GM20431 (cell line): Measurements from ENCODE around the gene DNAH2.

Experiments
- in situ Hi-C: fragments of 300-500 bp; cut with MseI, MboI; formaldehyde crosslinking; loops from one replicate; pipeline ENCODE4 v1.15.0; 2020; ENCODE audit warnings: low sequenced_read_pairs; ENCODE audit not compliant: unreplicated experiment

The DNAH2 gene

GRCh38 chr17:7701681-7702080 lies 15.9 kb upstream of the DNAH2 start:
- in situ Hi-C loops = no loop called here

GRCh38 chr17:7702776-7703175 lies 14.8 kb upstream of the DNAH2 start:
- in situ Hi-C loops = no loop called here

GRCh38 chr17:7703584-7704479 lies 13.7 kb upstream of the DNAH2 start:
- in situ Hi-C loops = no loop called here

- in situ Hi-C loops = no loop called here
These were observed 12.8 kb upstream of the DNAH2 start, which contains the start of gene EFNB3 for GRCh38 chr17:7704601-7705268. TSS of gene EFNB3 (plus strand) at chr17:7705202. CDS start at chr17:7705599, 397 bp downstream.

GRCh38 chr17:7705269-7706255 lies 12.0 kb upstream of the DNAH2 start:
- in situ Hi-C loops = no loop called here

GRCh38 chr17:7706631-7707354 lies 10.8 kb upstream of the DNAH2 start:
- in situ Hi-C loops = no loop called here

GRCh38 chr17:7707446-7707845 lies 10.1 kb upstream of the DNAH2 start:
- in situ Hi-C loops = no loop called here

- in situ Hi-C loops = no loop called here
These were observed 9.4 kb upstream of the DNAH2 start for GRCh38 chr17:7707858-7708750.

- in situ Hi-C loops = no loop called here
These were observed 8.5 kb upstream of the DNAH2 start for GRCh38 chr17:7709031-7709430.

- in situ Hi-C loops = no loop called here
These were observed 7.2 kb upstream of the DNAH2 start for GRCh38 chr17:7710301-7710700.

GRCh38 chr17:7711051-7711755 lies 6.3 kb upstream of the DNAH2 start:
- in situ Hi-C loops = no loop called here

GRCh38 chr17:7712111-7712771 lies 5.3 kb upstream of the DNAH2 start:
- in situ Hi-C loops = no loop called here

GRCh38 chr17:7713782-7714181 lies 3.8 kb upstream of the DNAH2 start:
- in situ Hi-C loops = no loop called here

GRCh38 chr17:7714721-7715594 lies 2.6 kb upstream of the DNAH2 start:
- in situ Hi-C loops = no loop called here

- in situ Hi-C loops = no loop called here
These were observed 1.3 kb upstream of the DNAH2 start for GRCh38 chr17:7715936-7716886.
